Uterine smooth muscle cell (primary cell): ENCODE data around the gene ZC3H15. TPM values are rescaled to one million over a fixed set of nuclear protein-coding genes. Genes with fewer than 3 reads are reported as not detected.

ENCODE experiments used
- total RNA-seq: library from RNA; depleted of rRNA; stranded (reverse); fragments of >200 nt; gene quantifications from 2 replicates; pipeline ENCODE4 v1.2.3, GENCODE V29; 2014

ZC3H15 gene
- total RNA-seq, result 99.1 and 103 TPM in 2 replicates

GRCh38 chr2:186485871-186486650 is at the start of gene ZC3H15:
Gene ZC3H15, plus strand, starts transcription at chr2:186486260. Its CDS starts 123 bp downstream, at chr2:186486383.

Other genes with a start within 250 kb of the ZC3H15 start
- 115 and 204 TPM in 2 replicates for gene ITGAV, start 103.8 kb downstream of the ZC3H15 start, total RNA-seq
- 18.2 and 26.0 TPM in 2 replicates for gene FAM171B, start 207.8 kb downstream of the ZC3H15 start, total RNA-seq